GM06990 (cell line): ENCODE measurements around the gene CAND2.
"Not testable (repeated sequence)": the region's sequence is repeated elsewhere in the genome, so short reads cannot be mapped to it uniquely, and the experiment has no call there.

Experiments used
- DNase-seq: peaks from one replicate; pipeline ENCODE4 v3.0.0-alpha.2; 2011; ENCODE audit not compliant: insufficient read length; ENCODE audit errors: extremely low read depth
- H3K27me3 ChIP-seq: replicated peaks from 2 replicates; pipeline ENCODE4 v1.6.0; 2011; ENCODE audit warnings: low read length; ENCODE audit not compliant: control insufficient read depth, insufficient read depth
- H3K36me3 ChIP-seq: 2 replicates; pipeline ENCODE4 v1.5.1; 2011; ENCODE audit warnings: low read length; ENCODE audit not compliant: control insufficient read depth, insufficient read depth
- H3K4me3 ChIP-seq: replicated peaks from 2 replicates; pipeline ENCODE4 v1.5.1; 2011; ENCODE audit warnings: low read depth, mild to moderate bottlenecking, control low read depth, low read length
- TF ChIP-seq, protein P1 (sequence below): IDR thresholded peaks from 2 replicates; pipeline ENCODE4 v1.5.1; 2011; ENCODE audit warnings: low read length, control low read depth, mild to moderate bottlenecking, inconsistent platforms; ENCODE audit not compliant: insufficient read depth, poor library complexity, severe bottlenecking

The CAND2 gene

DNA sequence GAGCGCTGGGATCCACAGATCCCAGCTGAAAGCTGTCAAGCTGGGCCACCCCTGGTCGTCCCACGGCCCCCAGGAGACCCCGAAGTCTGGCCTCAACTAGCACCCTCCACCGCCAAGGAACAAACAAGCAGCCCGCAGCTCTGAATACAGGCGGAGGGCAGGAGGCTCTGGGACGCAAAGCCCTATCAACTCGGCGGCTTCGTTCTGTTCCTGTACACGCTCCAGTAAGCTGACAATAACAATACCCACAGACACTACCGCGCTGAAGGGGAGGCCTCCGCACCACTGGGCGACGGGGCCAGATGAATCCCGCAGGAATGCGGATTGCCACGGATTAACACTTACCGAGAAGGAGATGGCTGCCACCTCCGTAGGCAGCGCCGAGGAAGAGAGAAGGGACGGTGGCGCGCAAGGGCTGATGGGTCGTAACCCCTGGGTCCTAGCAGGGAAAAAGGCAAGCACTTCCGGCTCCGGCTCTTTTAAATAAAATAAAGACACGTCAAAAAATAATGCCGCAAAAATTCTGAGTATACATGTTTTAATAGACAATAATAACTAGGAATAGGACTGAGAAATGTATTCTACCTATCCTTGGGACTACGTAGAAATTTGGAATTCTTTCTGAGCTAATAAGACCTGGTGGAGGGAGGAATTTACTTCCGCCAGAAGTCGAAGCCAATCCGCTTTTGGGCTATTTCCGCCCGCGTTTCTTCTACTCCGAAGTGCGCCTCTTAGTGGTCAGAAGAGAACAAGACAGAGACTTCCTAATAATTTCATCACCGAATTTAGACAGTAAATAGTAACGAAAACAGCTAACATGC lies 44.9 kb downstream of the CAND2 start, which contains the start of gene RPL32:
TSS of gene RPL32 (minus strand) at position 417 of the 821 bp plus-strand sequence. CDS start 1,328 bp downstream, outside the sequence.
- peak; percentile 85 for DNase-seq
- H3K27me3 ChIP-seq = no peaks in the 10 kb centered on the region
- H3K4me3 ChIP-seq = peak within 1 kb of the TSS; percentile 99
- TF ChIP-seq, protein P1, sequence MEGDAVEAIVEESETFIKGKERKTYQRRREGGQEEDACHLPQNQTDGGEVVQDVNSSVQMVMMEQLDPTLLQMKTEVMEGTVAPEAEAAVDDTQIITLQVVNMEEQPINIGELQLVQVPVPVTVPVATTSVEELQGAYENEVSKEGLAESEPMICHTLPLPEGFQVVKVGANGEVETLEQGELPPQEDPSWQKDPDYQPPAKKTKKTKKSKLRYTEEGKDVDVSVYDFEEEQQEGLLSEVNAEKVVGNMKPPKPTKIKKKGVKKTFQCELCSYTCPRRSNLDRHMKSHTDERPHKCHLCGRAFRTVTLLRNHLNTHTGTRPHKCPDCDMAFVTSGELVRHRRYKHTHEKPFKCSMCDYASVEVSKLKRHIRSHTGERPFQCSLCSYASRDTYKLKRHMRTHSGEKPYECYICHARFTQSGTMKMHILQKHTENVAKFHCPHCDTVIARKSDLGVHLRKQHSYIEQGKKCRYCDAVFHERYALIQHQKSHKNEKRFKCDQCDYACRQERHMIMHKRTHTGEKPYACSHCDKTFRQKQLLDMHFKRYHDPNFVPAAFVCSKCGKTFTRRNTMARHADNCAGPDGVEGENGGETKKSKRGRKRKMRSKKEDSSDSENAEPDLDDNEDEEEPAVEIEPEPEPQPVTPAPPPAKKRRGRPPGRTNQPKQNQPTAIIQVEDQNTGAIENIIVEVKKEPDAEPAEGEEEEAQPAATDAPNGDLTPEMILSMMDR = peak; percentile 80
- peaks cover 25% of the 10 kb centered on the region for H3K36me3 ChIP-seq

DNA sequence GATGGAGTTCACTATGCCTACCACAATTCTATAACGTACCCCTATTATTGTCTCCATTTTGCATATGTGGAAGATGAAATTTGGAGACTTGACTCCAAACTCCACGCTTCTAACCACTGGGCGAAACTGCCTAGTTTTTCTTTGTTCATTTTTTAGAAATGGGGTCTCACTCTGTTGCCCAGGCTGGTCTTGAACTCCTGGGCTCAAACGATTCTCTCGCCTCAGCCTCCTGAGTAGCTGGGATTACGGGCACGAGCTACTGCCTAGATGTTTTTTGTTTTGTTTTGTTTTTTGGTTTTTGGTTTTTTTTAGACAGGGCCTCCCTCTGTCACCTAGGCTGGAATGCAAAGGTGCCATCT lies 45.5 kb downstream of the CAND2 start:
- no peak for DNase-seq
- TF ChIP-seq, protein P1 = no peak
- peaks cover 21% of the 10 kb centered on the region for H3K36me3 ChIP-seq
- H3K27me3 ChIP-seq = no peaks in the 10 kb centered on the region
- H3K4me3 ChIP-seq = peak overlapping the region; percentile 22; the same call in 1 of the 2 replicates

DNA sequence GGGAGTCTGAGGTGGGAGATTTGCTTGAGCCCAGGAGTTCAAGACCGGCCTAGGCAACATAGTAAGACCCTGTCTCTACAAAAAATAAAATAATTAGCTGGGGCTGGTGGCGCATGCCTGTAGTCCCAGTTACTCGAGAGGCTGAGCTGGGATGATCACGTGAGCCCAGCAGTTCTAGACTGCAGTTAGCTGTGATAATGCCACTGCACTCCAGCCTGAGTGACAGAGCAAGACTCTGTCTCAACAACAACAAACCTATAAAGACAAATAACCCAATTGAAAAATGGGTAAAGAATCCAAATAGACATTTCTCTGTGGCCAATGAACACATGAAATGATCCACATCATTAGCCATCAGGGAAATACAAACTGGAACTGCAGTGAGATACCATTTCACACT lies 46.0 kb downstream of the CAND2 start:
- TF ChIP-seq, protein P1 = no peak
- no peak overlapping the region for H3K4me3 ChIP-seq
- H3K27me3 ChIP-seq = no peaks in the 10 kb centered on the region
- no peak for DNase-seq
- H3K36me3 ChIP-seq = peaks cover 17% of the 10 kb centered on the region

DNA sequence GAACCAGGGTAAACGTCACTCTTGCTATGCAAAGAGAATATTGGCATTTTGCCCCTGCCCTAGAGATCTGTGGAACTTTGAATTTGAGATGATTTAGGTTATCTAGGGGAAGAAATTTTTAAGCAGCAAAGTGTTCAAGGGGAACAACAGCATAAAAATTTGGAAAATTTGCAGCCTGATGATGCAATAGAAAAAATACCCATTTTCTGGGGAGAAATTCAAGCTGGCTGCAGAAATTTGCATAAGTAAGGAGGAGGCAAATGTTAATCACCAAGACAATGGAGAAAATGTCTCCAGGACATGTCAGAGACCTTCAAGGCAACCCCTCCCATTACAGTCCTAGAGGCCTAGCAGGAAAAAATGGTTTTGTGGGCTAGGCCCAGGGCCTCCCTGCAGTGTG lies 49.3 kb downstream of the CAND2 start:
- TF ChIP-seq, protein P1 = no peak
- H3K36me3 ChIP-seq = no peaks in the 10 kb centered on the region
- no peak overlapping the region for H3K4me3 ChIP-seq
- no peaks in the 10 kb centered on the region for H3K27me3 ChIP-seq
- no peak for DNase-seq

DNA sequence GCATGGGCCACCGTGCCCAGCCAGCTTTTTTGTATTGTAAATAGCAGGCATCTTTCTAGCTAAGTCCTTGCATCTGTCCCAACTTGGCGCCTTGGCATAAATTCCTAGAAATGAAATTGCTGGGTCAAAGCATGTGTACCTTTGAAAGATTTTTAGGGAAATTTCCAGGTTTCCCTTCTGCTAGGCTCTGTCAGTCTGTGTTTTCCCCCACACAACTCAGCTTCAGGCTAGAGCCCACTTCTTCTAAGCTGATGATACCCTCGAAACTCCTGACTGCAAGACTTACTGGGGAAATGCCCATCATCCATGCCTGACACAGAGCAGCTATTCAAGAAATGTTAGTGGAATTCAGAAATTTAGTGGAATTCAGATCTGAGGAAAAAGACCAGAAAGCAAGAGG lies 55.7 kb downstream of the CAND2 start:
- Histone ChIP-seq H3K36me3 (no peaks in the 10 kb centered on the region), H3K4me3 (no peak overlapping the region), H3K27me3 (no peaks in the 10 kb centered on the region; the same call in 1 of the 2 replicates)
- TF ChIP-seq, protein P1 = no peak
- no peak for DNase-seq

DNA sequence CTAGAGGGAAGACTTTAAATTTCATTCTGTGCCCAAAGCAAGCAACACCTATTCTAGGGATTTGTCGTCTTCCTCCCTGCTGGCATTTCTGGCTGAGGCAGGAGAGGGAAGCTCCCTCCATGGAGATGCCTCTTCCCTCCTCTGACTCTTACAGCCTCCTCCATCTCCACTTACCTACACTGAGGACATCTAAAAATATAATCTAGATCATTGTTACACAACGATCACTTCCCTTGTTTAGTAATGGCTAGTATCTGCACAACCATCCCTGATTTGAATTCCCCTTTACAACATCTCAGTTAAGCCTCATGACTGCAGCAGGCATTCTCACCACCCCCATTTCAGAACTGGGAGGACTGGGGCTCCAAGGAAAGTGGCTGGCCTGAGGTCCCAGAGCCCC lies 57.4 kb downstream of the CAND2 start:
- H3K27me3 ChIP-seq, H3K4me3 ChIP-seq, H3K36me3 ChIP-seq, DNase-seq: not testable (repeated sequence)
